Mesendoderm (in vitro differentiated cells): Measurements from ENCODE around the gene OFD1.
A peak's percentile ranks its signal among the peaks of the same experiment; 100 is the strongest.

Experiments used
- DNase-seq: peaks from one replicate; pipeline ENCODE4 v3.0.0; 2013
- H2AK5ac ChIP-seq: 2 replicates; pipeline ENCODE4 v1.6.1; 2013; ENCODE audit warnings: low read length, inconsistent platforms
- H2BK120ac ChIP-seq: 2 replicates; pipeline ENCODE4 v1.6.1; 2013; ENCODE audit warnings: low read depth, mild to moderate bottlenecking, low read length, moderate library complexity, mixed read lengths
- H2BK15ac ChIP-seq: replicated peaks from 2 replicates; pipeline ENCODE4 v1.6.1; 2013; ENCODE audit warnings: low read depth, mild to moderate bottlenecking, moderate library complexity
- H2BK5ac ChIP-seq: 2 replicates; pipeline ENCODE4 v1.6.1; 2013; ENCODE audit warnings: low read length, inconsistent platforms
- H3K18ac ChIP-seq: 2 replicates; pipeline ENCODE4 v1.6.1; 2013; ENCODE audit warnings: mild to moderate bottlenecking, low read length, mixed read lengths
- H3K23ac ChIP-seq: one replicate; pipeline ENCODE4 v1.6.1; 2013; ENCODE audit warnings: low read length
- H3K27ac ChIP-seq: 2 replicates; pipeline ENCODE4 v1.5.1; 2013; ENCODE audit warnings: low read depth, mild to moderate bottlenecking, inconsistent platforms, low read length, moderate library complexity
- H3K27me3 ChIP-seq: 2 replicates; pipeline ENCODE4 v1.6.1; 2013; ENCODE audit warnings: low read length, control low read depth, mild to moderate bottlenecking, inconsistent platforms; ENCODE audit not compliant: insufficient read depth, poor library complexity
- H3K36me3 ChIP-seq: 2 replicates; pipeline ENCODE4 v1.6.1; 2013; ENCODE audit warnings: low read length, inconsistent platforms; ENCODE audit not compliant: control insufficient read depth, insufficient read depth
- H3K4ac ChIP-seq: one replicate; pipeline ENCODE4 v1.6.1; 2013; ENCODE audit warnings: low read depth, mild to moderate bottlenecking, low read length, moderate library complexity
- H3K4me1 ChIP-seq: 2 replicates; pipeline ENCODE4 v1.6.1; 2013; ENCODE audit warnings: low read depth, low read length, inconsistent platforms; ENCODE audit not compliant: control insufficient read depth
- H3K4me2 ChIP-seq: 2 replicates; pipeline ENCODE4 v1.6.1; 2013; ENCODE audit warnings: low read length
- H3K4me3 ChIP-seq: 2 replicates; pipeline ENCODE4 v1.5.1; 2013; ENCODE audit warnings: mild to moderate bottlenecking, low read length
- H3K56ac ChIP-seq: one replicate; pipeline ENCODE4 v1.6.1; 2013; ENCODE audit warnings: low read length
- H3K79me1 ChIP-seq: 2 replicates; pipeline ENCODE4 v1.6.1; 2013; ENCODE audit warnings: low read length, inconsistent platforms
- H3K79me2 ChIP-seq: 2 replicates; pipeline ENCODE4 v1.6.1; 2013; ENCODE audit warnings: mild to moderate bottlenecking, low read length; ENCODE audit not compliant: control insufficient read depth, insufficient read depth
- H3K9ac ChIP-seq: 2 replicates; pipeline ENCODE4 v1.6.1; 2013; ENCODE audit warnings: low read length, inconsistent platforms
- H4K5ac ChIP-seq: one replicate; pipeline ENCODE4 v1.6.1; 2013; ENCODE audit warnings: low read length
- H4K8ac ChIP-seq: one replicate; pipeline ENCODE4 v1.6.1; 2013; ENCODE audit warnings: low read depth, mild to moderate bottlenecking, control low read depth, low read length, moderate library complexity
- WGBS: extraction: QIAGEN DNeasy Blood & Tissue Kit; methylation state at CpG from one replicate; pipeline ENCODE4 v1.1.7; 2013; ENCODE audit warnings: low lambda C conversion rate, missing lambda C conversion rate; ENCODE audit not compliant: insufficient coverage; ENCODE audit errors: extremely low coverage; 5-methylcytosine and 5-hydroxymethylcytosine counted together

The OFD1 gene

DNA sequence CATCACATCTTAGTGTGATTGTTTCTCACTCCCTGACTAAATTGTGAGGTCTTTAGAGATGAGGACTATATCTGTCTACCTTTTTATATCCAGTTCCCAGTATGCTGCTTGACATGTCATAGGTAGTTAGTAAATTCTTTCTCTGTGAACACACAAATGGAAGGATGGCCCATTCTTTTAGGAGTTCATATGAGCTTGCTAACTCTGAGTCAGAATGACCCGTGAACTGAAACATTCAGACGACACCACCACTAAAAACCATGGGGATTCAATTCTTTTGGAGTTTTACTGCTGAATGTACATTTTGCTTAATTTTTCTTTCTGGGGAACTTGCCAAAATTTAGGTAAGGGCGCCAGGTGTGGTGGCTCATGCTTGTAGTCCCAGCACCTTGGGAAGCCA is 13.9 kb downstream of the OFD1 start:
- no CpG with 5 or more reads among the region's 3 CpGs for WGBS
- H3K9ac ChIP-seq, result no peak overlapping the region
- H4K8ac ChIP-seq, result no peak overlapping the region
- no peak overlapping the region for H3K4me3 ChIP-seq
- H2BK5ac ChIP-seq, result no peak overlapping the region
- H3K27ac ChIP-seq, result no peak overlapping the region
- no peak overlapping the region for H3K4me2 ChIP-seq
- H3K4me1 ChIP-seq, result no peaks in the 10 kb centered on the region
- no peak overlapping the region for H3K18ac ChIP-seq
- no peak overlapping the region for H2BK120ac ChIP-seq
- H3K23ac ChIP-seq, result no peak overlapping the region
- DNase-seq, result no peak
- no peak overlapping the region for H3K56ac ChIP-seq
- no peaks in the 10 kb centered on the region for H3K79me1 ChIP-seq
- H3K4ac ChIP-seq, result no peak overlapping the region
- H4K5ac ChIP-seq, result no peak overlapping the region
- no peaks in the 10 kb centered on the region for H3K79me2 ChIP-seq
- no peak overlapping the region for H2BK15ac ChIP-seq
- no peaks in the 10 kb centered on the region for H3K27me3 ChIP-seq
- no peak overlapping the region for H2AK5ac ChIP-seq
- H3K36me3 ChIP-seq, result no peaks in the 10 kb centered on the region

DNA sequence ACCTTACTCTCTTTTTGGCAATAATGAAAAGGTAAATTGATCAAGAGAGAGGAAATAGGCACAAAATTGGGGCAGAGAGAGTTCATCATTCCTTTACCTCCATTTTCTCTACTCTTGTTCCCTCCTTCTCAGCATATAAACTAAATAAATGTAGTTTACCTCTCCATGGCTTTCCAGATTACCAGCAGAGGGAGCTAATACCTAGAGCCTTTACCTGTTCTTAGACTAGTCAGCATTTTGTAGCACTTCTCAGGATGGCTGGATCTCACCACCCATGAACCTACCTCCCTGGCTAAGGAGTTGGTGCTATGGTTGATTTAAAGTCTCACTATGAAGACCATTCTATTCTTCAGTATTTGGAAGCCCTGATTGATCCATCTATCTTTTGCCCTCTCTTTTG is 15.7 kb downstream of the OFD1 start:
- no peaks in the 10 kb centered on the region for H3K4me1 ChIP-seq
- peak; percentile 55 for DNase-seq
- no peak overlapping the region for H3K27ac ChIP-seq
- H2BK120ac ChIP-seq, result no peak overlapping the region
- no peak overlapping the region for H3K56ac ChIP-seq
- H3K36me3 ChIP-seq, result no peaks in the 10 kb centered on the region
- H3K27me3 ChIP-seq, result no peaks in the 10 kb centered on the region
- no peak overlapping the region for H2BK5ac ChIP-seq
- no peaks in the 10 kb centered on the region for H3K79me2 ChIP-seq
- H3K79me1 ChIP-seq, result no peaks in the 10 kb centered on the region
- no peak overlapping the region for H4K8ac ChIP-seq
- H3K4me3 ChIP-seq, result no peak overlapping the region
- H3K4me2 ChIP-seq, result no peak overlapping the region
- H3K4ac ChIP-seq, result no peak overlapping the region
- H2BK15ac ChIP-seq, result no peak overlapping the region
- no peak overlapping the region for H2AK5ac ChIP-seq
- H3K9ac ChIP-seq, result no peak overlapping the region
- H3K23ac ChIP-seq, result no peak overlapping the region
- H4K5ac ChIP-seq, result no peak overlapping the region
- H3K18ac ChIP-seq, result no peak overlapping the region

DNA sequence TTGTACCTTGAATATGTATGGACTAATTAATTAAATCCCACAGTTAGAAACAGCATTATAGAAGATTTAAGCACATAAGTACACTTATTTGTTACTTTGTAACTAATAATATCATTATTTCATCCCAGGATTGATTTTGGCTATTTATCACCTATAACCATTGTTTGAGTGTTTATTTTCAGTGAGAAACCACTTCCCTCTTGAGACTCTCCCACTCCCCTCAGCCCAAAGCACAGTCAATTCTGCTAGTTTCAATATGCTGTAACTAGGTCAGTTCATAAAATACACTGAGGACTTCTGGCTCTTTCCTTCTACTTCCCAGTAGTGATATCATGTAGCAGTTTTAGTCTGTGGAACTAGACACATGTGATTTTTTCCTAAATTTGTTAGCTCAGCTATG is 16.3 kb downstream of the OFD1 start:
- Histone ChIP-seq H3K27me3 (no peaks in the 10 kb centered on the region), H3K4me1 (no peaks in the 10 kb centered on the region), H3K27ac (no peak overlapping the region), H3K23ac (no peak overlapping the region), H4K8ac (no peak overlapping the region), H3K18ac (no peak overlapping the region), H3K56ac (no peak overlapping the region), H2BK5ac (no peak overlapping the region), H2BK15ac (no peak overlapping the region), H3K9ac (no peak overlapping the region), H3K36me3 (no peaks in the 10 kb centered on the region), H2BK120ac (no peak overlapping the region), H2AK5ac (no peak overlapping the region), H3K4me3 (no peak overlapping the region), H3K4me2 (no peak overlapping the region), H3K79me2 (no peaks in the 10 kb centered on the region), H4K5ac (no peak overlapping the region), H3K4ac (no peak overlapping the region), H3K79me1 (no peaks in the 10 kb centered on the region)
- no peak for DNase-seq

DNA sequence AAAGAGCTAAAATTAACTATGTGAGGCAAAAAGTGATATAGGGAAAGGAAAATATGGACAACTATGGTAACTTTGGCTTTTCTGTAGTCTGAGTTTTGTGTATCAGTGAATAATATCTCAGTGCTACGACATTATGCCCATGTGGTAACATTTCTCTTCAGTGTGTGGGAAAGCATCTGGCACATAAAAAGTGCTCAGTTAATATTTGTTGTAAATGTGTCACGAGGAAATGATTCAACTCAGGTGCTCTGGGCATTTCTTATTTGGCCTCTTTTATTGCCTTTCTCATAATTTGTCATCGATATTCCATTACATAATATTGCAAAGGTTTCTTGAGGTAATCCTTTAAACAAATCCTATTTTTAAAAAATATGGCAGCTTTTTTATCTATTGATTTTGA is 17.6 kb downstream of the OFD1 start:
- Histone ChIP-seq H2AK5ac (no peak overlapping the region), H3K27me3 (no peaks in the 10 kb centered on the region), H3K27ac (no peak overlapping the region), H3K4me3 (no peak overlapping the region), H3K79me2 (no peaks in the 10 kb centered on the region), H2BK15ac (no peak overlapping the region), H3K4me2 (no peak overlapping the region), H3K4me1 (no peaks in the 10 kb centered on the region), H3K18ac (no peak overlapping the region), H2BK5ac (no peak overlapping the region), H4K8ac (no peak overlapping the region), H3K9ac (no peak overlapping the region), H4K5ac (no peak overlapping the region), H3K4ac (no peak overlapping the region), H3K36me3 (no peaks in the 10 kb centered on the region), H3K56ac (no peak overlapping the region), H2BK120ac (no peak overlapping the region), H3K79me1 (no peaks in the 10 kb centered on the region), H3K23ac (no peak overlapping the region)
- WGBS, result no CpG with 5 or more reads among the region's 3 CpGs
- no peak for DNase-seq

DNA sequence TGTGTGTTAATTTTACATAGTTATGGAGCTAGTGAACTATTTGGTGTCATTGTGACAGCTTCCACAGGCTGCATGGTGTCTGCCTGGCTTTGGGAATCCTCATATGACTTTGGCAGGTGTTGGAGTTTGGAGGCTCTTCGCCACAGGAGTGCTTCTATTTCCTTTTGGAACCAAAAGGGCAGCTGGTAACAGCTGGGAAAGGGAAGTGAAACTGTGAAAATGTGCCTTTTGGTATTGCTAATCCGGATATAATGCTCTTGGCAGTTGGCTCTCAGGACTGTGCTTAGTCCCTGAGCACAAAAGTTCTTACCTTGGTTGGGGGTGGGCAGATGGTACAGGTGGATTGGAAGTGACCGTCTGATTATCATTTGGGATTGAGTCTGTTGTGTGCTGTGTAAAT is 18.1 kb downstream of the OFD1 start:
- DNase-seq, result no peak
- H2BK120ac ChIP-seq, result no peak overlapping the region
- no peaks in the 10 kb centered on the region for H3K27me3 ChIP-seq
- no peak overlapping the region for H2BK5ac ChIP-seq
- no peak overlapping the region for H3K18ac ChIP-seq
- H4K5ac ChIP-seq, result no peak overlapping the region
- H3K9ac ChIP-seq, result no peak overlapping the region
- H3K79me1 ChIP-seq, result no peaks in the 10 kb centered on the region
- H3K4me1 ChIP-seq, result no peaks in the 10 kb centered on the region
- H2AK5ac ChIP-seq, result no peak overlapping the region
- H3K23ac ChIP-seq, result no peak overlapping the region
- H2BK15ac ChIP-seq, result no peak overlapping the region
- no peak overlapping the region for H3K4me2 ChIP-seq
- no peak overlapping the region for H3K4ac ChIP-seq
- WGBS, result no CpG with 5 or more reads among the region's 3 CpGs
- no peaks in the 10 kb centered on the region for H3K36me3 ChIP-seq
- H3K27ac ChIP-seq, result no peak overlapping the region
- H3K79me2 ChIP-seq, result no peaks in the 10 kb centered on the region
- H4K8ac ChIP-seq, result no peak overlapping the region
- H3K56ac ChIP-seq, result no peak overlapping the region
- no peak overlapping the region for H3K4me3 ChIP-seq

DNA sequence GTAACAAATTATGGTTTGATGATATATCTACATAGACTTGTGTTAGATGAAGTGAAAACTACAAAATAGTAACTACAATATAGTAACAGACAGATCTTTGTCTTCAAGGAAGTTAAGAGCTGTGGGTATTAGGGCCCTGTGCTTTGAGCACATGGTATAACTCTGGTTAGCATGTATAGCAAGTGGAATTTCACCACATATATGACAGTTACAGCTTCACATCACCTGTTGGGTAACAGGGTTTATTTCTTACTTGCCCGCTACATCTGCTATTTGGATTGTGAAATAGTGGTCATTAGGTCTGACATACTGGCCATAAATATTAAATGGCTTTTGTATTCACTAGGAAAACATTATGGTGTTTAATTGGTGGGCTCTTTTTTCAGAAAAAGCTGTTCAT is 20.2 kb downstream of the OFD1 start:
- Histone ChIP-seq H3K4me3 (no peak overlapping the region), H2BK5ac (no peak overlapping the region), H3K4ac (no peak overlapping the region), H3K23ac (no peak overlapping the region), H3K36me3 (no peaks in the 10 kb centered on the region), H3K56ac (no peak overlapping the region), H3K4me1 (no peaks in the 10 kb centered on the region), H3K79me2 (no peaks in the 10 kb centered on the region), H3K9ac (no peak overlapping the region), H3K27me3 (no peaks in the 10 kb centered on the region), H4K8ac (no peak overlapping the region), H2BK15ac (no peak overlapping the region), H2BK120ac (no peak overlapping the region), H2AK5ac (no peak overlapping the region), H3K79me1 (no peaks in the 10 kb centered on the region), H3K4me2 (no peak overlapping the region), H3K27ac (no peak overlapping the region), H3K18ac (no peak overlapping the region), H4K5ac (no peak overlapping the region)
- no peak for DNase-seq
- no CpG with 5 or more reads among the region's 1 CpG for WGBS
